HTERT RPE-1 (cell line): ENCODE results near the gene LRRC49.

Source experiments
- in situ Hi-C: fragments of 300-500 bp; cut with MboI; formaldehyde crosslinking; loops from 4 replicates; pipeline ENCODE4 v1.14.3; 2020; ENCODE audit warnings: low sequenced_read_pairs

Gene LRRC49

DNA sequence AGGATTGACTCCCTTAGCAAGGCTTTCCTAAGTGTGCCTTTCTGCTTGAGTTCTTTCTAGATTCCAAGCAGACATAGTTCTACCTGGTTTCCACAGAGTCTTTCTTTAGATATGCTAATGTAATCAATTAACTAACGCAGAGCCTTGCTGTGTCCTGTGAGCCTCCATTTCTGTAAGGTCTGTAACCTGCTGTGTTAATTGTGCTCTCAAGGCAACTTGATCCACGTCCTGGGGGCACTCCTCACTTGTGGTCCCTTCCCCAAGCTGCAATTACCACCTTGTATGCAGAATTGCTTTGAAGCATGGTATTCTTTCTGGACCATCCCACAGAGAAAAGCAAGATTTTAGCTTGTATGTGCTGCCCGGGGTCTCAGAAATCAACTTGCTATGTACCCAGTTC, 193.2 kb downstream of the LRRC49 start:
- in situ Hi-C loops: no loop called here

- in situ Hi-C loops: no loop called here
These were observed 195.5 kb downstream of the LRRC49 start for GRCh38 chr15:71088155-71088554.

- in situ Hi-C loops: no loop called here
These were observed 196.1 kb downstream of the LRRC49 start for GRCh38 chr15:71088683-71089082.

GRCh38 chr15:71089801-71090200, 197.2 kb downstream of the LRRC49 start:
- in situ Hi-C loops: no loop called here

DNA sequence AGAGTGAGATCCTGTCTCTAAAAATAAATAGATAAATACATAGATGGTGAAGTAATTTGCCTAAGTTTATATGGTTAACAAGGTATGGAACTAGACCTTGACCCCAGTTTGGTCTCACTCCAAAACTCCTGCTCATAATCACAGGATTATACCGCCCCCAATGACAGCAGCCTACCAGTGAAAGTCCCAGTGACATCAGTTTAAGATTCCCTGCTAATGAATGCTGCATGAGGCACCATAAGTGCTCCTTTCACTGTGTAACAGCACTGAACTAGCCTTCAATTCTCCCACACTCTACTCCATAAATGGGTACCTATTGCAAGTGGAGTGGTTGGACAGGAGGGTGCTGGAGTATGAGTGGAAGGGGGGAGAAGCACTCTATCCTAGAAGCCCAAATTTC, 199.0 kb downstream of the LRRC49 start:
- in situ Hi-C loops: no loop called here

- in situ Hi-C loops: no loop called here
These were observed 199.5 kb downstream of the LRRC49 start for GRCh38 chr15:71092056-71092600.

DNA sequence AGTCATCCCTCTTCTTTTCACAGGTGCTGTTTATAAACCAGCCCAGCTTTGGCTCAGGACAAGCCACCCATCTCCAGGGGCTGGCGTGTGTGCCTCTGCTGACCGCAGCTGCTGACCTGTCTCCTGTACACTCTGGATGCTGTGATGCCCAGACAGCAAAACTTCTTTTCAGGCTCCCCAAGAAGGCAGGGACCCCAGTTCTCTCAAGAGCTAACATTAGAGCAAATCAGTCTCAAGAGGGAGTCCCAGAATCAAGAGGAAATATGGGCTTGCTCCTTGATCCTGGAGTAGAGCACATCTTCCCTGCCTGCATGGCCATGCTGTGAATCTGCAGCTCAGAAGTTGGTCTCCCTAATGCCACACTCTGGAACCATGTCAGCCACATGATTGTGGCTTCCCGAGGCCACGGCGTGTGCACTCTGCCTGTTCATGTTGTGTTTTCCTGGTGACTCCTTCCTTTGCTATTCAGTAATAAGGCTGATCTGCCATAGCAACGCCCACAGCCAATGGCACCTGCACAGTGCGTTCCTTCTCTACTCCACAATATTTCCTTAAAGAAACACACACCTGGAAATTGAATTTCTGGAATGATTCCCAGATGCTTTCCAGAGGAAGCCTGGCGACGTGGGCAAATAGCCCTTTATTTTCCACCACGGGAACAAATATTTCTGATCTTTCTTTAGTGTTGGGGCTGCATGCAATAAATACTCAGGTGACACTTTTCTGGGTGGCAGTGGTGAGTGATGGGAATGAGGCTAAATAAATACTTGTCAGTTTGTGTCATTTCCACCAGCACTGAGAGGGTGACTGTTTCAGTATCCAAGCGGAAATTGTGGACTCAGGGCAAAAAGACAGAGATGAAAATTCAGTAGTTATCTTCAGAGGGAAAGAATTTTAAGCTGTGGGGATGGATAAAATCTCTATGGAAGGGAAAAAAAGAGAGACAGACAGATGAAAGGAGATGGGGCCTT, 200.7 kb downstream of the LRRC49 start:
- in situ Hi-C loops: no loop called here

- in situ Hi-C loops: no loop called here
These were observed 201.5 kb downstream of the LRRC49 start for GRCh38 chr15:71094137-71094536.

DNA sequence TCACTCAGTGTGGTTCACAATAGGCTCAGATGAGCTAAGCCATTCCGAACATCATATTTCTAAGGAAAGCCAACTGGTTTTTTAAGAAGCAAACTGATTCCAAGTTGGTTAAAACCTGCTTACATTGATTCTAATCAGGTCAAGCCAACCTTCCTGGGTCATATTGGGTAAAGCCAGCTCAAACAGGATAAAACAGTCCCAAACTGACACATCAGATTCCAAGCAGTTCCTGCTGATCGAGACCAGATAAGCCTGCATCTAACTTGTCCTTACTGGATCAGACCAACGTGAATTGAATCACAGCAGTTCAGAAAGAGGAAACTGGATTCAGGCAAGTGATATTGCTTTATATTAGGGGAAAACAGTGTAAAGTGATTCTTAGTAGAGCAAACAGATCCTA, 204.1 kb downstream of the LRRC49 start:
- in situ Hi-C loops: no loop called here

GRCh38 chr15:71097890-71098289, 205.3 kb downstream of the LRRC49 start:
- in situ Hi-C loops: no loop called here

GRCh38 chr15:71098920-71099319, 206.3 kb downstream of the LRRC49 start:
- in situ Hi-C loops: no loop called here
